Measurements from ENCODE around the gene BACH2. TPM values are rescaled to one million over a fixed set of nuclear protein-coding genes. Genes with fewer than 3 reads are reported as not detected.
"Not testable (repeated sequence)": the region's sequence is repeated elsewhere in the genome, so short reads cannot be mapped to it uniquely, and the experiment has no call there.

Gene BACH2
- total RNA-seq, 1 donor from 2014 or later = 0.26 TPM

DNA sequence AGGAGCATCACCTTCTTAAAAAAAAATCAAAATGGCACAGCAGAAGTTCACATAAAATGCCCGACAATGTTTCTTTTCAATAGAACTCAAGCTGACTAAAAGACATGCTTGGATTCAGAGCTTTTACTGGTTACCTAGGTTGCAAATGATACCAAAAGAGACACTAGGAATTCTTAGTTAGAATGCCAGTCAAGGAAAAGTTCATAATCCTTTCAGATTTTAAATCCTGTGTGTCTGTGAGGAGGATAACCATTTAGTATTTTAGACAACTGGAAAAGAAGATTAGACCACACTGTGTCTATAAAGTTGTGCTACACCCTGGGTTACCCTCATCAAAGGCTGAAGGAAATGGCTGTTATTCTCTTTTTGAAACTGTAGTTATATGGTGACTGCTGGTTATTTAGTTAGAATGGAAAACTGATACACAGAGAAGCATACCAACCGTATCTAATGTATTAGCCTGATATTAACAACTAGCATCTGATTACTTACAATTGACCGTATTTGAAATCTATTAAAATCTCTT lies 262.8 kb downstream of the BACH2 start:
- no peak for DNase-seq (ENCODE audit: low read depth, low spot score)

DNA sequence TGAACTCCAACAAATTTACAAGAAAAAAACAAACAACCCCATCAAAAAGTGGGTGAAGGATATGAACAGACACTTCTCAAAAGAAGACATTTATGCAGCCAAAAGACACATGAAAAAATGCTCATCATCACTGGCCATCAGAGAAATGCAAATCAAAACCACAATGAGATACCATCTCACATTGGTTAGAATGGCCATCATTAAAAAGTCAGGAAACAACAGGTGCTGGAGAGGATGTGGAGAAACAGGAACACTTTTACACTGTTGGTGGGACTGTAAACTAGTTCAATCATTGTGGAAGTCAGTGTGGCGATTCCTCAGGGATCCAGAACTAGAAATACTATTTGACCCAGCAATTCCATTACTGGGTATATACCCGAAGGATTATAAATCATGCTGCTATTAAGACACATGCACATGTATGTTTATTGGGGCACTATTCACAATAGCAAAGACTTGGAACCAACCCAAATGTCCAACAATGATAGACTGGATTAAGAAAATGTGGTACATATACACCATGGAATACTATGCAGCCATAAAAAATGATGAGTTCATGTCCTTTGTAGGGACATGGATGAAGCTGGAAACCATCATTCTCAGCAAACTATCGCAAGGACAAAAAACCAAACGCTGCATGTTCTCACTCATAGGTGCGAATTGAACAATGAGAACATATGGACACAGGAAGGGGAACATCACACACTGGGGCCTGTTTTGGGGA lies 264.0 kb downstream of the BACH2 start:
- DNase-seq (ENCODE audit: low read depth, low spot score) = not testable (repeated sequence)

DNA sequence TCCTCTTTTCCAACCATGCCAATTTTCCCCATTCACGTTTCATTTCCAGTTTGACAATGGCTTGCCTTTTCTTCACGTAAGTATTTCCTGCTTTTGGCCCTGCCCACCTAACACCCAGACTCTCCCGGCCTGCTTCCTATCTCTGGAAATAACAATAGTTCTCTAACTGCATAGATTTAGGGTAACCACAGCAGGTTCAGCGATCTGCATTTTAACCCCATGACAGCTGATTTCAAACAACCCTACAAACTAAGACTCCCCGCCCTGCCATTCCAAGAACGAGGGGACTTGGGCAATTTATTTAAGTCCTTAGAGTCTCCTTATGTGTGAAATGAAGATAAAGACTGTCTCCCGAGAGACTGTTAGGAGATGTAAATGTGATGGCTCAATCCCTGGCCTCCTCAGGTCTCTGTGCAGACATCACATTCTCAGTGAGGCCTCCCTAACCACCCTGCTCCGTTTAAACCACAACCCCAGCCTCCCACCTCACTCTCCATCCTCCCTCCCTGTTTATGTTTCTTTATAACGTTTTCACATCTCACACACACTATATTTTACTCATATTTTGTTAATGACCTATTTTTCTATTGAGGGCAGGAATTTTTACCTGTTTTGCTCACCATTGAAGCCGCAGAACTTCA lies 267.5 kb downstream of the BACH2 start:
- DNase-seq (ENCODE audit: low read depth, low spot score) = no peak

DNA sequence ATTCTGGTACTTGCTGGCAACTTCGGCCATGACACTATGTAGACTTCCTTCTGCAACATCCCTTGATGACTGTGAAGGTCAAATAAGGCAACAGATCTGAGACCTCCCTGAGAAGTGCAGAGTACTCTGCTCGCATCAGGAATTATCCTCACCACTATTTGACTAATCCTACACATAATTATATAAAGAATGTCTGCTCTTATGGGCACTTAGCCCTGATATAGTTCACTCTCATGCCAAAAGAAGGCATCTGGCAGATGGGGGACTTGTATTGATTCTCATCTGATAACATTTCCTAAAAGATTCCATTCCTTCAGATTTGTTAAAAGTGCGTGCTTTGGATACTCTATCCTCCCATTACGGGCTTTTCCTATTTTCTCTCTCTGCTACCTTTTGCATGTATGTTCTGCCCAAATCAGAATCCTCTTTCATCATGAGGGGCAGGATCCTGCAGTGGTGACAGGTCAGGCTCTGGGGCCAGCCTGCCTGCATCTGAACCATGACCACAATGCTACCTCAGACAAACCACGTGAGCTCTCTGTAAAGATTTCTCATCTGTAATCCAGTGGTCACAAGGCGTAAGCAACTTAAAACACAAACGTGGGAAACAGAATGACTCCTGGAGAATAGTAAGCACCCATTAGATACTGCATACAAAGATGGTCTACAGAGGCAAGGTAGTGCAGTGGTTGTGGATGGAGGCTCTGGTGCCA lies 268.4 kb downstream of the BACH2 start:
- DNase-seq (ENCODE audit: low read depth, low spot score) = no peak

DNA sequence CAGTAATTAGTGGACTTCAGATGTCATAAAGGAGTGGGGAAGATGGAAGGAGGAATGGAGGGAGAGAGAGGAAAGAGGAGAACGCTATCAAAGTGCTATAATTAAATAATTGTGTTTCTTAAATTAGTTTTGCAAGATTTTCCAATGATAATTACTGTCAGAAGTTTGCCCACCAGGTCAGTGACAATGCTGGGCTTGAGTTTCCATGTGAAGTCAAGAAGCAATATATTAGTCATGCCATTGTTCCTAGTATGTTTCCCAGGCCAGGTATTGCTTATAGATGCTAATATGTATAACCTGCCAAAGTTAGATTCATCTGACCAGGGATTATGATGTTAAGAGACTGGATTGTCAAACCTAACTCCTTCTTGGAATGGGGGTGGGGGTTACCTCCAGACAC lies 270.4 kb downstream of the BACH2 start:
- no peak for DNase-seq (ENCODE audit: low read depth, low spot score)

DNA sequence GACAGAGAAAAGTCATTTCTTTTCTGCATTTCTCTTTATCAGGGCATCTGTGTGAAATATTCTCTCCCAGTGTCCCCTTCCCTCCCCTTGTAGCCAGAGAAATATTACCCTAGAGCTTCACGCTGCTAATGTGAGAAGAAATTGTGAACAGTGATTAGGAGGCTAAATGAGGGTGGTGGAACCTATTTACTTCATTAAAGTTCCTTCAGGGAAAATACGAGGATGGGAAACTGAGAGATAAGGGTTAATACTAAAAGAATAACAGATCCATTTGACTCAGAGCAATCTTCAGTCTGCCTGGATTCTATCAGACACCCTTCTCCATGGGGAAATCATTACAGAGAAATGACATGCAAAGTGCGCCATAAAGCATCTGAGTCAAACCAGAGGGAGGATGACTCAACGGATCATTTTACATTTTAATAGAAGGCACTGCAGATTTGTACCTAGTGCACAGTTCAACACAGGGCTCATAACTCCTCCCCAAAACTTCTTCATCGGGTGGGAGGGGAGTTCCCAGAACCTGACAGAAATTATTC lies 271.1 kb downstream of the BACH2 start:
- DNase-seq (ENCODE audit: low read depth, low spot score) = no peak

DNA sequence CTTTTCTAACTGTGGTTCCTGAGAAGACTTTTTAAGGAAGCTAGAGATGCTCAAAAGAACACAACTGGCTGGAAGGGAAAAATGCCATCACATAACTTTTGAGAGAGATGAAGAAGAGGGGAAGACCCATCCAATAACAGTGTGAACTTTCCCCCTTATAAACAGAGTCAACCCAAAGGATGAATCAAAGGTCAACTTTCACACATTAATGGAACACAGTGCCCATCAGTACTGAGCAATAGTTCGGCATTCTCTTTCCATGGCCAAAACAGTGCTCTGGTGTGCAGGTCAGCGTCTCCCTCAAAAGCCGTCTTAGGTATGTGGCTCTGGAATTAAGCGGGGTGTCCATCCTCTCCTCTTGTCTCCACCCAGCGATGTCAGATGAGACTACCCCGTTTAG lies 272.0 kb downstream of the BACH2 start:
- no peak for DNase-seq (ENCODE audit: low read depth, low spot score)

DNA sequence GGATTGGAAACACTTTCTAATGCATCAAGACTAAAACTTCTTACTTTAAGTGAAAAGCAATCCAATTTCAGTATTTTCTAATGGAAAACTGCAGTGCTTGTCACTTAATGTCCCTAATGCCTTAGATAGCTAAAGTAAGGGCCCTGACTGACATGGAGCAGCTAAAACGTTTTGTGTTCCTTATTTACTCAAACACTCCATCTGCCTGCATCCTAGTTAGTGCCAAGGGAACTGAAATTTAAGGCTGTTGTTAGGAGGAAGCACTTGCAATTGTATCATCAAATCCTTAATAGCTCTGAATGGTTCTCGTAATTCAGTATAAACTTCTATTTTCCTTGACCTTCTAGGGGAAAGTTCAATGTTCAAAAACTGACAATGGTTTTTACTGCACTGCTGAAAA lies 274.9 kb downstream of the BACH2 start:
- no peak for DNase-seq (ENCODE audit: low read depth, low spot score)

DNA sequence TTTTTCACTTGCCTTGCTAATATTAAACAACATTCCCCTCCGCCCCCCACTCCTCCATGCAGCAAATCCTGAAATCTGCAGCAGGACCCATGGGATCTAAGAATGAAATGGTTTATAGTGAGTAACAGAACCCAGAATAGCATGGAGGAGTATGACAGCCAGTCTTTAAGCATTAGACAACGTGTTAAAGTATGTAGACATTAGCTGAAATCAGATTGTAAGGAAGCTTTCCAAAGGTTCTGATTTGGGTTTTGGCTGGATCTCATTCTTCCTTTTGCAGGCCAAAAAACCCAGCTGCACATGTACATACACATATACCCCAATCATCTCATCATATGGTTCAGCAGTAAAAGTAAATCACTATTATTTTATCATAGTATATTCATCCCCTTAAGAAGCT lies 275.9 kb downstream of the BACH2 start:
- DNase-seq (ENCODE audit: low read depth, low spot score) = no peak

DNA sequence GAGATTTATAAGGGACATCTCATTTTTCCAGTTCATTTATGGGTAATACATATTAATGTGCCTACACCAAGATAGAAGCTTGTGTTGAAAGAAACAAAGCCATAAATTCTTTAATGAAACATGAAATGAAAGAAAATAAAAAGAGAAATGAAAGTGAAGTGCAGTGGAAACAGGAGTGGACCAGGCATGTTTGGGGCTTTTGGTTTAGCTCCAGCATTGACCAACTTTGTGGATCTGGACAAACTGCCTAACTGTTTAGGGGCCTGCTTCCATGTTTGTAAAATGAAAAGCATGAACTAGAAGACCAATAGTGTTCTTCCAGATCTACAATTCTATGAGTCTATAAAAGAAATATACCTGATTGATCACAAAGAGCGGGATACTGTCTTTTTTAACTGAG lies 277.4 kb downstream of the BACH2 start:
- DNase-seq (ENCODE audit: low read depth, low spot score) = no peak

DNA sequence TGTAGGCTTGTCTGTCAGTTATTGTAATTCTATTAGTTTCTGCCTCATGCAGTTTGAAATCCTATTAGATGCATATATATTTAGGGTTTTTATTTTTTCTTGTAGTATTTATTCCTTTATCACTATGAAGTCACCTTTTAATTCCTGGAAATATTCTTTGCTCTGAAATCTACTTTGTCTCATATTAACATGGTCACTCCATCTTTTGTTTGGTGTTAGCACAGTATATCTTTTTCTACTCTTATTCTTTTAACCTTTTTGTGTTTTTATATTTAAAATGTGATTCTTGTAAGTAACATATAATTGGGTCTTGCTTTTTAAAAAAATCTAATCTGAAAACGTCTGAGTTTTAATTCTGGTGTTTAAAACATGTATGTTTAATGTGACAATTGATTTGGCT lies 280.8 kb downstream of the BACH2 start:
- no peak for DNase-seq (ENCODE audit: low read depth, low spot score)

DNA sequence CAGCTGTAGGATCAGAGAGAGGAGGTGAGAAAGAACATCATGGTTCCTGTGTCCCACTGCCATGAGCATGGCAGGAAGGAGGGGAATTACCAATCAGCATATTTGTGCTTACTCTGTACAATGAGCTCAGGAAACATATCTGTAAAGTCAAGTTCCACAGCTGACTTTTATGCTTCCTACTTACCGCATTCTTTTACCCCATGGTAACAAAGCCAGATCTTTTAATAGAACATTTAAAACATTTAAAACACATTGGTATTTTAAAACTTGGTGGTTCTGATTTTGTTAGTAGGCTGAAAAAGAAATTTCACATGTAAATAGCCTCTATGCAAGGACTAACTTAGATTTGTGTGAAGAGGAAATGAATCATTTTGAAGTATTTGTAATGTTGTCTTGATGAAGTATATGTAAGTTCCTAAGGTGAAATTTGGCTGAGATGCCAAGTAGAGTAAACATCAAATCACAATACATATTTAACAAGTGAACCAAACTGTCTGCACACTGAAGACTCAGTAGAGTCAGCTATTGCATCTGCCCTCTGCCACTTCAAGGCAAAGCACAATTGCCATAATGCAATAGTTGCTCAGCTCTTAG lies 287.6 kb downstream of the BACH2 start:
- peak; percentile 73 for DNase-seq (ENCODE audit: low read depth, low spot score)

DNA sequence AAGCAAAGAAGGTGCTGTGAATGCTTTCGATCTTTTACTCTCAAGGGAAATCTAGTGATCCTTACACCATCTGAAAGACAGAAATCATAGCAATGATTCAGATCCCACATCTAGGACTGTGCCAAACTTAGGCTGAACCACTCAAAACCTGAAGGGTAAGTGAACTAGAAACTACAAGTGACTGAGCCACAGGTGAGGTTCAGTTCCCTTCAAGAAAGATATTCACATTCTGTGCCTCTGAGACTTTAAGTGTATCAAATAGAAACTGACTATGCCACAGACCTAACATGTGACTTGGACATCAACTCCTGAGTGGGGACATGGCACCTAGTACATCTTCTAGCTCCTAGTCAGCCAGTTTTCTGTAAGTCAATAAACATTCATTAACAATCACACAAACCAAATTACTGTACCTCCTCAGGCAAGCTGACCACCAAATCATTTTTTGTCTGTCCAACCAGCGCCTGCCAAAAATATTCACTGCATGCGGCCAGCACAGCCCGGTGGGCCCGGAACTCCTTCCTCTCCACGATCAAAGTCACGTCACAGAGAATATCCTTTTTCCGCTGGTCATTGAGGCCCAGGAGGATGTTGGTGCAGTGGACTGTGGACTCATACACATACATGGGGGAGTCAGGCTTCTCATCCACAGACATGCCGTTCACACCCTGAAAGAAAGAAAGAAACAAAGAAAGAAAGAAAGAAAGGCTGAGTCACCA lies 288.3 kb downstream of the BACH2 start:
- DNase-seq (ENCODE audit: low read depth, low spot score) = no peak

DNA sequence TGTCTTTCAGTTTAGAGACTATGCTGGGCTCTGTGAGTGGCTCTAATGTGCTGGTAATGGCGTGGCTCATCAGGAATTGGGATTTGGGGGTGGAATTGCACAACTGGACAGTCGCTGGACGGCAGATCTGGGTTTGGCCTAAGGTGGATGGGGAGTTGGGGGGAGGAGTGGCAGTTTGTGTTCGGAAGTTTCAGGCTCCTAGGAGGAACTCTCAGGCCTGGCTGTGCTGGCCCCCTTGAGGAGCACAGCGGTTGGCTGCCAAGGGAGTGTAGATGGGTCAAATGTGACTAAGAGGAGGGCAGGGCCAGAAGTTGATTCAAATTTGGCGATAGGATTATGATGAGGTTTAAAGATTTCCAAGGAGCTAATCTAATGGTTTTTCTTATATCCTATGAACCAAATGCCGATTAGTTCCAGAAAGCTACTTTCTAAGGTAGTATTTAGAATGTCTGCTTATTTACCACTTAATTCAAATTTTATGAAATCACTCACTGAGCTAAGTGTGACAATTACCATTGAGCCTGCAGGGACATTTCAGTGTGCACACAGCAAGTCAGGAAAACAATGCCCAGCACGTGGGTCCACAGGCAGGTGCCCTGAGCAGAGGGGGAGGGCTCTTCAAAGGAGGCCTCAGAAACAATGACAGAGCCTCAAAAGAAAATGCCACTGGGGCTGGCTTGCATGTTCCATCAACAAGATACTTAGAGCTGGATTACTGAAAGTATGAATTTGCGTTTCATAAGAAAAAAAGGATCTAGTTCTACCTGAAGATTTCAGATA lies 291.4 kb downstream of the BACH2 start:
- DNase-seq (ENCODE audit: low read depth, low spot score) = no peak

DNA sequence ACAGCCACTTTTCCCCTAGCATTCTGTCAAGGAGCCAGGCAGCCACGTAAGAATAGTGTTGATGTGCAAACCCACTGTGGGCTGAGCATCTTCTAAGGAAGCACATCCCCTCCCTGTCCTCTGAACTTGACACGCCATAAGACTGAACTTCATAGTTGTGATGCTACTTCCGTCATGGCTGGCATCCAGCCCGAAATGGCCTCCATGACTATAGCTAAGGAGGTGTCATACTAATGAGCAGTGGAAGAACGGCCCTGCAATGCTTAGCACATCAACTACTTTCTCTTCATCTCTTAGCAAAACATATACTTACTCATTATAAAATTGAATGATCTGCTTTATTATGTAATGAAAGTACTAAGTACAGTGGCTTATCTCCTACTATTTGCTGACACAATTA lies 292.1 kb downstream of the BACH2 start:
- DNase-seq (ENCODE audit: low read depth, low spot score) = no peak

DNA sequence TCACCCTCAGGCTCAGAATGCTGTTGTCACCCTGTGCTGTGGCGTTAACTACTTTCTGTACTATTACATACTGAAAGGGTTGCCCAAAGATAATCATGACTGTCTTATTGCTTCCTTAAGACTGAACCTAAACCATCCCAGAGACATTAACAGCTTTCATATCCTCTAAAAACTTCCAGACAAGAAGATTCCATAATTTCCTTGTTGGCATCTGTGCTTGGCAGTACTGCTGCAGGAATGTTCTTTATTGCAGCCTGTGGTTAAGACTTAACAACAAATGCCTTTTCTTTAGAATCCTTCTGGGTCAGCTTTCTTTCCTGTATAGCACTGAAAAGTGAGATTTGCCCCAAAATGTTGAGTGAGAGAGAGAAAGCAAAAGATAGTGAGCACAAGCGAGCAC lies 292.7 kb downstream of the BACH2 start:
- DNase-seq (ENCODE audit: low read depth, low spot score) = no peak

DNA sequence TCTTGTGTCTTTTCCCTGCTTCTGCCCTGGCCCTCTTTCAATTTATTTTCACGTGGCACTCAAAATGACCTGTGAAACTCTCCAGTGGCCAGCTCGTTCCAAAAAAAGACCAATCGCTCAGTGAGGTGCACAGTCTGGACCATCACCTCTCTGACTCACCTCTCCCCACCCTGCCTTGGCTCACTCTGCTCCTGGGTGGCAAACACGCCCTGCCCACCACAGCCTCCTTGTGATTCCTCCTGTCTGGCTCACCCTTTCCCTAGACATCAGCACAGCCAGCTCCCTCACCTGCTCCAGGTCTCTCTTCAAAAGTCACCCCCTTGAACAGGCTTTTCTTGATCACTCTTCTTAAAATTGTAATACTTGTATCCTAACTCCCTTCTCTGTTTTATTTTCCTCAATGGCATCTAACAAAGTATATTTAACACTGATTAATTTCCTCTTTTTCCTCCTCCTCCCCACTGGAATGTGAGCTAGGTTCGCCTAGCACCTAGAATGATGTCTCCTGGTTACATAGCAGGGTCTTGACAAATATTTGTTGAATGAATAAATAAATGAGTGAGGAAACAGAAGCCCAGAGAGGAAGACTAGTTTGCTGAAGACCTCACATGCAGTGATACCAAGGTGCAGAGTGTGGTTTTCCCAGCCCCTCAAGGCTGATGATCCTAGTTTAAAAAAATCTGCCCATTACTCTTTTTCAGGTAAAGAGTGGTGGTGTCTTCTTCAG lies 293.4 kb downstream of the BACH2 start:
- DNase-seq (ENCODE audit: low read depth, low spot score) = no peak

DNA sequence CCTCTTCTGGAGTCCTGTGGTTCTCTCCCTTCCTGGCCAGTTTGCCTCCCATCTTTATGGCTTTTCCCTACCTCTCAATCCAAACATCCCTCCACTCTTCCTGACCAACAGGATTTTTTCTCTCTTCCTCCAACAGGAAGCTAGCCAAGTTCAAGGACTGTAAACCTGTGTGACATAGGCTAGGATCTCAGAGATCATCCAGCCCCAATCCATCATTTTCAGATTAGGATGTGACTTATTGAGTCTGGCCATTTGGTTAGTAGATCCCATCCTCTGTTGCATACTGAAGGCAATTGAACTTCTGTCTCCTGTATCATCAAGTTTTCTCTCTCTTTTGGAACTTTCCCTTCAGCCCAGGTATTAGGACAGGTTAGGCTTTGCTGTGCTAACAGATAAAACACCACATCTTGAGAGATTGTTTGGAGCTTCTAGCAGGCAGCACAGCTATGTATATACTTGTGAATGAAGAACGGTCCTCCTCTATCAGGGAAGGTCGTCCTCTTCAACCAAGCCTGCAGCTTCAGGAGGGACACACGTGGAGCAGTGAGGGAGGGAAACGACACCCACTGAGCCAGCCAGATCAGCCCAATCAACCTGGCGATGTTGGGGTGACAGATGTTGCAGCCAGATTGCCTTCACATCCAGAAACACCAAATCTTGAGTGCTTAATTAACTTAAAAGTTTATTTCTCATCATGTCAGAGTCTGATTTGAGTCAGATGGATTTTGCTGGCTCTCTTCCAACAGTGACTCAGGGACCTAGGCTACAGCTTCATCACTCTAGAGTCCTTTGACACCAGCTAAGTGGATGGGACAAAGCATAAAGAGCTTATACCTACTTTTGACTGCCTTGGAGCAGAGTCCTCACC lies 295.5 kb downstream of the BACH2 start:
- DNase-seq (ENCODE audit: low read depth, low spot score) = no peak

All from pulmonary artery endothelial cell (primary cell).